H1 (cell line): ENCODE results near the gene CNOT3. TPM values are rescaled to one million over a fixed set of nuclear protein-coding genes. Genes with fewer than 3 reads are reported as not detected.

Experiments
- CTCF ChIA-PET: fragments of 300-600 bp; sonication (Branson Sonifier 250); formaldehyde crosslinking; loops from one replicate; lab custom pipeline; 2021; ENCODE audit not compliant: partially characterized antibody; lab: Charles Lee
- POLR2A ChIA-PET: fragments of 300-600 bp; sonication (Branson Sonifier 250); formaldehyde crosslinking; loops from one replicate; lab custom pipeline; 2021; ENCODE audit warnings: inconsistent platforms; ENCODE audit not compliant: partially characterized antibody; lab: Charles Lee
- DNase-seq, 2 experiments: peaks; one replicate each; pipeline versions ENCODE4 v3.0.0 to v3.0.0-alpha.2; 2010 to 2022; ENCODE audit warnings: low spot score in 2 of 2, low read depth in 1 of 2, mixed read lengths in 1 of 2
- FAIRE-seq: peaks from 2 replicates; lab custom pipeline; 2011; peaks lifted over from hg19 to GRCh38; lab: Jason Lieb, UNC
- H2AFZ ChIP-seq: 2 replicates; pipeline ENCODE4 v1.8.1; 2012; ENCODE audit warnings: low read length, inconsistent platforms
- H2AK5ac ChIP-seq: 2 replicates; pipeline ENCODE4 v1.6.1; 2013; ENCODE audit warnings: low read depth, low read length
- H2BK120ac ChIP-seq: replicated peaks from 2 replicates; pipeline ENCODE3; 2013; ENCODE audit warnings: low read depth, low read length, inconsistent platforms
- H2BK12ac ChIP-seq: 2 replicates; pipeline ENCODE4 v1.6.1; 2013; ENCODE audit warnings: low read depth, low read length
- H2BK15ac ChIP-seq: 2 replicates; pipeline ENCODE4 v1.6.1; 2013; ENCODE audit warnings: low read length
- H2BK20ac ChIP-seq: 2 replicates; pipeline ENCODE4 v1.6.1; 2013; ENCODE audit warnings: low read length
- H2BK5ac ChIP-seq: 2 replicates; pipeline ENCODE4 v1.6.1; 2013; ENCODE audit warnings: low read depth, low read length
- H3K14ac ChIP-seq: 2 replicates; pipeline ENCODE4 v1.6.1; 2013; ENCODE audit warnings: inconsistent platforms; ENCODE audit not compliant: insufficient read length
- H3K18ac ChIP-seq: 2 replicates; pipeline ENCODE4 v1.6.1; 2013; ENCODE audit warnings: low read length; ENCODE audit errors: extremely low read depth
- H3K23ac ChIP-seq: 2 replicates; pipeline ENCODE4 v1.6.1; 2013; ENCODE audit warnings: inconsistent platforms; ENCODE audit not compliant: insufficient read length
- H3K23me2 ChIP-seq: 2 replicates; pipeline ENCODE4 v1.6.1; 2013; ENCODE audit warnings: low read depth, low read length
- H3K27ac ChIP-seq: 2 replicates; pipeline ENCODE4 v1.6.1; 2011; ENCODE audit warnings: low read depth, low read length, inconsistent platforms
- H3K27me3 ChIP-seq, 4 experiments: replicated peaks in 1 of 4; 1 replicate in 1 of 4; 2 replicates in 3 of 4; pipeline versions ENCODE4 v1.6.1 to v1.8.1; 2011 to 2013; ENCODE audit warnings: low read length in 3 of 4, mild to moderate bottlenecking in 3 of 4, inconsistent platforms in 2 of 4, mixed read lengths in 2 of 4, moderate library complexity in 1 of 4; ENCODE audit not compliant: control insufficient read depth in 3 of 4, insufficient read depth in 3 of 4; ENCODE audit errors: extremely low read depth in 1 of 4
- H3K36me3 ChIP-seq, 4 experiments: 2 replicates each; pipeline versions ENCODE4 v1.6.1 to v1.8.1; 2011 to 2013; ENCODE audit warnings: mild to moderate bottlenecking in 4 of 4, low read length in 3 of 4, moderate library complexity in 2 of 4, control low read depth in 1 of 4, inconsistent platforms in 1 of 4; ENCODE audit not compliant: insufficient read depth in 4 of 4, control insufficient read depth in 2 of 4
- H3K4ac ChIP-seq: replicated peaks from 2 replicates; pipeline ENCODE3; 2013; ENCODE audit warnings: low read length, low read depth, mixed read lengths, inconsistent platforms; ENCODE audit not compliant: insufficient read length
- H3K4me1 ChIP-seq, 4 experiments: replicated peaks in 1 of 4; 1 replicate in 1 of 4; 2 replicates in 3 of 4; pipeline versions ENCODE4 v1.6.1 to v1.8.1; 2011 to 2013; ENCODE audit warnings: low read length in 3 of 4, inconsistent platforms in 2 of 4, mixed read lengths in 1 of 4; ENCODE audit not compliant: insufficient read depth in 4 of 4, control insufficient read depth in 3 of 4
- H3K4me2 ChIP-seq, 2 experiments: 2 replicates each; pipeline versions ENCODE4 v1.6.1 to v1.8.1; 2011 to 2013; ENCODE audit warnings: low read depth in 2 of 2, low read length in 2 of 2, control low read depth in 1 of 2, inconsistent platforms in 1 of 2, mild to moderate bottlenecking in 1 of 2; ENCODE audit not compliant: insufficient read depth in 1 of 2
- H3K4me3 ChIP-seq, 4 experiments: fragments of 200-600, 300-600 bp in 1 of 4; sonication (generic), shearing (Covaris generic), sonication (Bioruptor Twin) in 1 of 4; 2 replicates each; pipeline versions ENCODE4 v1.5.1 to v1.8.1; 2011 to 2016; ENCODE audit warnings: low read length in 4 of 4, low read depth in 3 of 4, control low read depth in 2 of 4, inconsistent platforms in 2 of 4, mild to moderate bottlenecking in 2 of 4, mixed read lengths in 1 of 4, moderate library complexity in 1 of 4; ENCODE audit not compliant: insufficient read depth in 2 of 4; ENCODE audit errors: extremely low read depth in 1 of 4
- H3K56ac ChIP-seq: replicated peaks from 2 replicates; pipeline ENCODE3; 2013; ENCODE audit warnings: low read depth, mild to moderate bottlenecking, mixed read lengths, low read length, inconsistent platforms; ENCODE audit not compliant: insufficient read length
- H3K79me1 ChIP-seq: 2 replicates; pipeline ENCODE4 v1.6.1; 2013; ENCODE audit warnings: low read depth, low read length, control low read depth
- H3K79me2 ChIP-seq, 2 experiments: 2 replicates each; pipeline versions ENCODE4 v1.6.1 to v1.8.1; 2012 to 2013; ENCODE audit warnings: low read length in 2 of 2, mild to moderate bottlenecking in 2 of 2, inconsistent platforms in 1 of 2; ENCODE audit not compliant: insufficient read depth in 2 of 2, control insufficient read depth in 1 of 2
- H3K9ac ChIP-seq, 4 experiments: replicated peaks in 1 of 4; 1 replicate in 1 of 4; 2 replicates in 3 of 4; pipeline versions ENCODE4 v1.6.1 to v1.8.1; 2011 to 2013; ENCODE audit warnings: low read depth in 3 of 4, low read length in 3 of 4, control low read depth in 2 of 4, mild to moderate bottlenecking in 2 of 4, moderate library complexity in 2 of 4, inconsistent platforms in 1 of 4; ENCODE audit errors: extremely low read depth in 1 of 4
- H3K9me3 ChIP-seq, 2 experiments: 2 replicates each; pipeline versions ENCODE4 v1.6.1 to v1.8.1; 2012 to 2013; ENCODE audit warnings: mild to moderate bottlenecking in 2 of 2, moderate library complexity in 2 of 2, control low read depth in 1 of 2, inconsistent platforms in 1 of 2, low read depth in 1 of 2, low read length in 1 of 2, mixed read lengths in 1 of 2; ENCODE audit not compliant: insufficient read depth in 2 of 2
- H4K20me1 ChIP-seq, 2 experiments: replicated peaks in 1 of 2; 2 replicates each; pipeline versions ENCODE3 to v1.8.1; 2011 to 2013; ENCODE audit warnings: inconsistent platforms in 2 of 2, low read length in 2 of 2, mild to moderate bottlenecking in 1 of 2; ENCODE audit not compliant: insufficient read depth in 2 of 2, control insufficient read depth in 1 of 2
- H4K5ac ChIP-seq: 2 replicates; pipeline ENCODE4 v1.6.1; 2013; ENCODE audit warnings: low read length, low read depth, mixed read lengths, inconsistent platforms; ENCODE audit not compliant: insufficient read length
- H4K8ac ChIP-seq: 2 replicates; pipeline ENCODE4 v1.8.0; 2013; ENCODE audit warnings: mild to moderate bottlenecking, moderate library complexity, low read length, inconsistent platforms; ENCODE audit not compliant: insufficient read depth; ENCODE audit errors: extremely low read depth
- H4K91ac ChIP-seq: replicated peaks from 2 replicates; pipeline ENCODE3; 2013; ENCODE audit warnings: low read length, mixed read lengths, inconsistent platforms; ENCODE audit not compliant: insufficient read length
- CEBPB ChIP-seq: IDR thresholded peaks from 2 replicates; pipeline ENCODE4 v1.6.1; 2012; ENCODE audit warnings: low read depth, low read length
- CTBP2 ChIP-seq: IDR thresholded peaks from 2 replicates; pipeline ENCODE4 v1.7.0; 2011; ENCODE audit warnings: borderline replicate concordance, mild to moderate bottlenecking, moderate library complexity, mixed read lengths, low read length; ENCODE audit not compliant: insufficient read depth, insufficient read length
- GTF2F1 ChIP-seq: IDR thresholded peaks from 2 replicates; pipeline ENCODE4 v1.6.1; 2012; ENCODE audit warnings: low read depth, low read length, improper control_type of control experiment, borderline replicate concordance
- KDM4A ChIP-seq: IDR thresholded peaks from one replicate; pipeline ENCODE4 v1.7.1; 2012; ENCODE audit warnings: low read depth, mild to moderate bottlenecking, moderate library complexity, low read length, inconsistent platforms; ENCODE audit not compliant: severe bottlenecking
- MAFK ChIP-seq: IDR thresholded peaks from 2 replicates; pipeline ENCODE4 v1.6.1; 2012; ENCODE audit warnings: low read depth, mild to moderate bottlenecking, improper control_type of control experiment, low read length
- RAD21 ChIP-seq, 2 experiments: IDR thresholded peaks in 1 of 2; conservative IDR thresholded peaks in 1 of 2; 2 replicates each; pipeline ENCODE4 v1.6.1; 2011; ENCODE audit warnings: low read depth in 2 of 2, low read length in 2 of 2, improper control_type of control experiment in 1 of 2, inconsistent platforms in 1 of 2, mild to moderate bottlenecking in 1 of 2, moderate library complexity in 1 of 2
- RFX5 ChIP-seq: IDR thresholded peaks from 2 replicates; pipeline ENCODE4 v1.6.1; 2011; ENCODE audit warnings: low read depth, low read length, improper control_type of control experiment, borderline replicate concordance
- WGBS, 2 experiments: shearing (Covaris generic) in 1 of 2; methylation state at CpG; one replicate each; pipeline versions ENCODE4 v1.1.6 to v1.1.7; 2013 to 2015; ENCODE audit warnings: low lambda C conversion rate in 2 of 2, mixed read lengths in 2 of 2, inconsistent platforms in 1 of 2, low coverage in 1 of 2, missing lambda C conversion rate in 1 of 2; ENCODE audit not compliant: insufficient replicate concordance in 2 of 2, insufficient coverage in 1 of 2, insufficient read length in 1 of 2; ENCODE audit errors: extremely low coverage in 1 of 2, missing lambda C conversion rate in 1 of 2; 5-methylcytosine and 5-hydroxymethylcytosine counted together
- polyA plus RNA-seq, 7 experiments: library from polyadenylated mRNA; depleted of rRNA in 3 of 7; stranded (reverse) in 5 of 7; unstranded in 2 of 7; fragments of >200 nt in 5 of 7; fragments of 200-250 nt in 2 of 7; gene quantifications; 1 replicate in 5 of 7; 2 replicates in 1 of 7; 4 replicates in 1 of 7; pipeline versions ENCODE4 v1.2.1 to v1.2.3, GENCODE V29; 2011 to 2013; ENCODE audit warnings: missing spikeins in 2 of 7, mixed read lengths in 2 of 7
- total RNA-seq: library from RNA; stranded (reverse); fragmentation: NEBNext Ultra II Directional; extraction: Animal tissue kit (Norgen Biotek cat#: 25700); gene quantifications from 2 replicates; pipeline ENCODE4 v1.2.1, GENCODE V29; 2021

The CNOT3 gene
- total and polyA plus RNA-seq, 2 of the 8 experiments (the other 6 are each of a cell fraction or from before 2014, with no cell fraction given) = 21.2 to 86.4 TPM

GRCh38 chr19:54129617-54129996 is 8.0 kb upstream of the CNOT3 start:
- Histone ChIP-seq H3K79me2 (no peaks in the 10 kb centered on the region), H2BK5ac (no peak overlapping the region), H3K27me3 (no peaks in the 10 kb centered on the region), H3K9me3 (peaks cover 3 to 10% of the 10 kb centered on the region in 2 experiments; a peak in 3 of 4 replicates), H4K20me1 (peaks cover 0 to 7% of the 10 kb centered on the region in 2 experiments), H3K27ac (no peak overlapping the region), H2BK120ac (no peak overlapping the region), H3K18ac (no peak overlapping the region), H4K91ac (no peak overlapping the region), H3K36me3 (peaks cover 16 to 65% (median 28%) of the 10 kb centered on the region in 4 experiments), H3K4me1 (no peaks in the 10 kb centered on the region), H2BK20ac (no peak overlapping the region), H3K4me2 (no peak overlapping the region), H2AK5ac (no peak overlapping the region), H3K9ac (no peak overlapping the region), H4K8ac (no peak overlapping the region), H3K56ac (no peak overlapping the region), H3K23me2 (peaks cover 3% of the 10 kb centered on the region; the same call in 1 of the 2 replicates), H3K23ac (no peak overlapping the region), H3K4me3 (no peak overlapping the region), H3K4ac (no peak overlapping the region), H3K79me1 (no peaks in the 10 kb centered on the region), H2BK12ac (no peak overlapping the region), H4K5ac (no peak overlapping the region), H2BK15ac (no peak overlapping the region), H2AFZ (no peak overlapping the region), H3K14ac (no peak overlapping the region)
- no peak for TF ChIP-seq CEBPB
- TF ChIP-seq GTF2F1 = no peak
- TF ChIP-seq CTBP2 = no peak
- TF ChIP-seq MAFK = no peak
- no peak for TF ChIP-seq RAD21 (IDR thresholded peaks at IDR 0.05 in 1 of 2, conservative IDR thresholded peaks at IDR 0.05 in 1 of 2; ENCODE audit: low read depth in 2 of 2, low read length in 2 of 2)
- TF ChIP-seq RFX5 = no peak
- TF ChIP-seq KDM4A = no peak
- DNase-seq = no peak
- FAIRE-seq = no peak
- ChIA-PET POLR2A (interaction anchor here (0.6 to 1.6 kb wide), 5 partner anchors 8 to 14 kb away, joined by 3 to 8 read pairs (median 4); partner anchors contain the start of genes CNOT3, PRPF31 and TFPT), CTCF (interaction anchor here (0.6 to 0.9 kb wide), 2 partner anchors 15 to 102 kb away, joined by 3 read pairs; no protein-coding TSS in a partner anchor)
- WGBS, 2 experiments = 95% methylated on average over 20 of the region's 20 CpGs; no CpG with 5 or more reads in 1 of the 2 experiments
